GM12873 (cell line): Measurements from ENCODE around the gene BRAT1.

Experiments used
- TF ChIP-seq, protein P1 (sequence below): IDR thresholded peaks from 2 replicates; pipeline ENCODE4 v1.5.1; 2012; ENCODE audit warnings: low read depth, mild to moderate bottlenecking, moderate library complexity, low read length, control low read depth; ENCODE audit not compliant: insufficient read depth; ENCODE audit errors: missing control alignments

Gene BRAT1

DNA sequence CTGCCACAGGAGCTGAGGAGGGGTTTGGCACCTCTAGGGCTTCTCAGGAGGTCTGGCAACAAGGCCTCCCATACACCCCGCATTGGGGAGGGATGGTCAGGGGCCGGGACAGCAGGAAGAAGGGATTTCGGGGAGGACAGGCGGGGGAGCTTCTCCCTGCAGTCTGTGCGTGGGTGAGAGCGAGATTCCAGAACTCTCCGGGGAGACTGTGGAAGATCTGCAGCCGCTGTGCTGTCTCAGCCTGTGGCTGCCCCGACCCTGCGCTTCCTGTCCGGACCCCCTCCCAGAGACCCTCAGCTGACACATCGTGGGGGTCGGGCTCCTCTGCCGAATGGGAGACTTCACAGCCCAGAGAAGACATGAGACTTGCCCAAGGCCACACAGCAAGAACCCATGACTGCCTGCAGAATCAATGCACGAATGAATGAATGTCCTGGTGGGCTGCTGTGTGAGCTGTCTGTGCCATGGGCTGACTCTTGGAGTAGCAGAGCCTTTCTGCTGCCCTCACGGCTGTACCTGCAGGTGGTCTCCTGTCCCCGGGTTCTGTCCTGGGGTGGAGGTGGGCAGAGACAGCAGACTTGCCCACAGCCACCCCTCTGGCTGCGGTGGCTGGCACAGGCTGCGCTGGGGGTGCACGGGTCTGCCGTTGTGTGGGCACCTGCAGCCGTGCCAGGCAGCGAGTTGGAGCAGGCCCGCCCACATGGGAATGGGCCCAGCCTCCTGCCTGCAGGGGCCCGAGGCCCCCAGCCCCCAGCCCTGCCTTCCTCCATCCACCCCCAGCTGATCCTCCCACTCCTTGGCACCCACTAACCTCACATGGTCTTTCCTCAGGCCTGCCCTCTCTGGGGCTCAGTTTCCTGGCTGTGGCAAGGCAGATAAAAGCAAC lies 52.0 kb downstream of the BRAT1 start:
- TF ChIP-seq, protein P1, sequence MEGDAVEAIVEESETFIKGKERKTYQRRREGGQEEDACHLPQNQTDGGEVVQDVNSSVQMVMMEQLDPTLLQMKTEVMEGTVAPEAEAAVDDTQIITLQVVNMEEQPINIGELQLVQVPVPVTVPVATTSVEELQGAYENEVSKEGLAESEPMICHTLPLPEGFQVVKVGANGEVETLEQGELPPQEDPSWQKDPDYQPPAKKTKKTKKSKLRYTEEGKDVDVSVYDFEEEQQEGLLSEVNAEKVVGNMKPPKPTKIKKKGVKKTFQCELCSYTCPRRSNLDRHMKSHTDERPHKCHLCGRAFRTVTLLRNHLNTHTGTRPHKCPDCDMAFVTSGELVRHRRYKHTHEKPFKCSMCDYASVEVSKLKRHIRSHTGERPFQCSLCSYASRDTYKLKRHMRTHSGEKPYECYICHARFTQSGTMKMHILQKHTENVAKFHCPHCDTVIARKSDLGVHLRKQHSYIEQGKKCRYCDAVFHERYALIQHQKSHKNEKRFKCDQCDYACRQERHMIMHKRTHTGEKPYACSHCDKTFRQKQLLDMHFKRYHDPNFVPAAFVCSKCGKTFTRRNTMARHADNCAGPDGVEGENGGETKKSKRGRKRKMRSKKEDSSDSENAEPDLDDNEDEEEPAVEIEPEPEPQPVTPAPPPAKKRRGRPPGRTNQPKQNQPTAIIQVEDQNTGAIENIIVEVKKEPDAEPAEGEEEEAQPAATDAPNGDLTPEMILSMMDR, result no peak

DNA sequence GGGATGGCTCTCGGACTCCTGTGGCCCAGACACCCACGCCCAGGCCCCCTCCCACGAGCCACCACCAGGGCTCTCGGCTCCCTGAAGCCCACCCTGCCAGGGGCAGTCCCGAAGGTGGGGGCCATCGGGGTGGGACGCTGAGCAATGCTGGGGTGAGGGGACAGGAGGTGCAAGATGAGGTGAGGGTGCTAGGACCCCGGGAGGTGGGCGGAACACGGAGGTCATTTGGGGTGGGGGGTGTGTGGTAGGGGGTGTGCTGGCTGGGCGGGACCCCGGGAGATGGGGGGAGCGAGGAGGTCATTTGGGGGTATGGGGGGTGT lies 52.7 kb downstream of the BRAT1 start:
- TF ChIP-seq, protein P1, result no peak

DNA sequence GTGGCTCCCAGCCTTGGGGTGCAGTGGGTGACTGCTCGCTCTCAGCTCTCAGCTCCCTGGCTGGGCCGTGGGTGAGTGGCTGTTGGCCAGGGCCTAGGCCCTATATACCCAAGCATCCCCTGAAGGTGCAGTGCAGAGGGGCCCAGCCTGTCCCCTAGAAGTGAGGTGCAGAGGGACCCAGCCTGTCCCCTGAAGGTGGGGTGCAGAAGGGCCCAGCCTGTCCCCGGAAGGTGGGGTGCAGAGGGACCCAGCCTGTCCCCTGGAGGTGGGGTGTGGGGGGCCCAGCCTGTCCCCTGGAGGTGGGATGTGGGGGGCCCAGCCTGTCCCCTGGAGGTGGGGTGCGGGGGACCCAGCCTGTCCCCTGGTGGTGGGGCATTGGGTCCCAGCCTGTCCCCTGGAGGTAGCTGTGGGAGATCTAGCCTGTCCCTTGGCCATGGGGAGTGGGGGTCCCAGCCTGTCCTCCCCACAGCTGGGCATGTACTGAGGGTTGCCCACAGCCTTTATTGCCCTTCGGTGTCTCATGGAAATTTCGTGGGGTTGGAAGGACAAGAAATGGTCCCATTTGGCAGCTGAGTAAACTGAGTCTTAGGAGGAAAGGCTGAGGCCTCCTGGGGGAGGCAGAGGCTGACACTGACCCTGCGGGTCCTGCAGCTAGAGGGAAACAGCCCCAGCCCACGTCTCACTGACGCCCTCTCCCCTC lies 53.2 kb downstream of the BRAT1 start:
- TF ChIP-seq, protein P1, result no peak

DNA sequence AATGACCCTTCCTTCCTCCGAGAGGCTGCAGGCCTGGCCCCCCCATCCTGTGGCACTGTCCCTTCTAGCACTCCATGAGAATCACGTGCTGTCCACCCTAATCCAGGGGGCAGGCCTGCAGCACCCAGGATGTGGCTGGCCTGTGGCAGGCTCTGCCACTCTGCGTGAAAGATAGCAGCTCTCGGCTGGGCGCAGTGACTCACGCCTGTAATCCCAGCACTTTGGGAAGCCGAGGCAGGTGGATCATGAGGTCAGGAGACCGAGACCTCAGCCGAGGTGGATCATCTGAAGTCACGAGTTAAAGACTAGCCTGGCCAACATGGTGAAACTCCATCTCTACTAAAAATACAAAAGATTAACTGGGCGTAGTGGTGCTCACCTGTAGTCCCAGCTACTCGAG lies 54.6 kb downstream of the BRAT1 start:
- TF ChIP-seq, protein P1, result no peak

DNA sequence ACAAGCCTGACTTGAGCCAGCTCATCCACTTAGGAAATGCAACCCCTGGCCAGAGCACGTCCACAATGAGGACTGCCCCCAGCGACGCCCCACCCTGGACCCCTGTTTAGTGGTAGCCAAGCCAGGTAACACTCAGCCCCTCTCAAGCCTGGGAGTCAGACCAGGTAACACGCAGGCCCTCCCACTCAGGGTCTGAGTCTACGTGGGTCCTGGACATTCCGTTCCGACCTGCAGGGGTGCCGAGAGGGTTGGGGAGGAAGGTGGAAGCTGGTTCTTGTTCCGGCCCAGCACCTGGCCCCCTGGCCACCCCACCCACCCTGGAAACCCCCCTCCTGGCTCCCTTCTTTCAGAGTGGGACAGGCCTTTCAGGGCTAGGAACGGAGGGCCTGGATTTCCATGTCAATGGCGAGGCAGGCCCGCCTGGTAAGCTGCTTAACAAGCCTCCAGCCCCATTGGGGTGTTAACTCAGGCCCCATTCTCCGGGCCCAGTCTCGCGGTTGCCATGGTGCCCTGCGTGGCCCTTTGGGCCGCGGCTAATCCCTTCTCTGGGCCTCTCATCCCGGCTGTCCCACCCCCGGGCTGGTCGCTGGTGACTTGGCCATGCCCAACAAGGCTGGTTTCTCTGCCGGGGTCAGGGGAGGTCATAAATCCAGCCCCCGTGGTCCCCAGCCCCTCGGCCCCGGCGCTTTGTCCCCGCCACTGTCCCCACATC lies 55.4 kb downstream of the BRAT1 start:
- TF ChIP-seq, protein P1, result no peak

DNA sequence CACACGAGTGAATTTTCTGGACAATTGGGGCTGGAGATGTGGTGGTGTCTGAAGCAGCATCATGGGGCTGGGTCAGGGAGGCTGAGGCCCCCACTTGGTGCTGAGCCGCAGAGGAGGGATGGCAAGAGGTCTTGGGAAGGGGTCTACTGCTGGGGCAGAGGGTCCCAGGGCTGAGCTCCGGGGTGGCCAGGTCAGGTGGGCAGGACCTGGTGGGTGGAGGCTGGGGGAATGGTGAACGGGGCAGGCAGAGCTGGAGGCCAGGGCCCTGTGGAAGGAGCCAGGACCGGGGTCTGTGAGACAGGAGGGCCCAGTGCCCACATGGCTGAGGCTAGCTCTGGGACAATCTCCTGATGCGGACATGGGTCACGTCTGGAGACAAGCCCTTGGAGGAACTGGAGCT lies 56.1 kb downstream of the BRAT1 start:
- TF ChIP-seq, protein P1, result no peak

DNA sequence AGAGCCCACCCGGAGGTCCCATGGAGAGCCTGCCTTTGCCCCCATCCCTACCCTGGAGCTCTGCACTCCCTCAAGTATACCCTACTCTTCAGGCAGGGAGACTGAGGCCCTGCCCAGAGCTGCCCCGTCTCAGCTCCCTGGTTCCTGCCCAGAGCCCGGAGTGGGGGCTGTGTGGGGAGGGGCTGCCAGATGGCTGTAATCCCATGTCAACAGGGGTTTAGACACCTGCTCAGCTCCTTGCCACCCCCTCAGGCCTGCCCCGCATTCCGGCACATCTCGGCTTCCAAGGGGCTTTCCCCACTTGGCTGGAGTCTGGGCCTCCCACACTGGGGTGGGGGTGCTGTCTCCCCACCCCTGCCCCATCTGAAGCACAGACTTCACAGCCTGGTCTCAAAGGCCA lies 56.6 kb downstream of the BRAT1 start:
- TF ChIP-seq, protein P1, result no peak
